Astrocyte (in vitro differentiated cells and primary cell): ENCODE data around the gene CERS5. TPM values are rescaled to one million over a fixed set of nuclear protein-coding genes. Genes with fewer than 3 reads are reported as not detected.
"Not testable (repeated sequence)": the region's sequence is repeated elsewhere in the genome, so short reads cannot be mapped to it uniquely, and the experiment has no call there.

ENCODE experiments used
- DNase-seq: peaks from one replicate; pipeline ENCODE4 v3.0.0-alpha.2; 2010; ENCODE audit warnings: low read depth
- FAIRE-seq: peaks from 2 replicates; lab custom pipeline; 2011; peaks lifted over from hg19 to GRCh38; lab: Jason Lieb, UNC
- H2AFZ ChIP-seq: 2 replicates; pipeline ENCODE4 v1.6.0; 2012; ENCODE audit warnings: low read depth, low read length, inconsistent platforms
- H3K27ac ChIP-seq: 2 replicates; pipeline ENCODE4 v1.5.1; 2011; ENCODE audit warnings: low read depth, low read length, inconsistent platforms
- H3K27me3 ChIP-seq: 2 replicates; pipeline ENCODE4 v1.6.0; 2011; ENCODE audit warnings: low read length, inconsistent platforms; ENCODE audit not compliant: insufficient read depth
- H3K36me3 ChIP-seq: 2 replicates; pipeline ENCODE4 v1.5.1; 2011; ENCODE audit warnings: low read length, inconsistent platforms; ENCODE audit not compliant: insufficient read depth
- H3K4me1 ChIP-seq: 2 replicates; pipeline ENCODE4 v1.5.1; 2011; ENCODE audit warnings: low read length, inconsistent platforms; ENCODE audit not compliant: insufficient read depth
- H3K4me2 ChIP-seq: 2 replicates; pipeline ENCODE4 v1.6.0; 2012; ENCODE audit warnings: low read length, inconsistent platforms
- H3K4me3 ChIP-seq: 2 replicates; pipeline ENCODE4 v1.5.1; 2011; ENCODE audit warnings: low read depth, mild to moderate bottlenecking, low read length, inconsistent platforms; ENCODE audit not compliant: insufficient read depth
- H3K79me2 ChIP-seq: 2 replicates; pipeline ENCODE4 v1.6.0; 2012; ENCODE audit warnings: mild to moderate bottlenecking, low read length, inconsistent platforms; ENCODE audit not compliant: insufficient read depth
- H3K9ac ChIP-seq: 2 replicates; pipeline ENCODE4 v1.6.0; 2012; ENCODE audit warnings: mild to moderate bottlenecking, low read length, inconsistent platforms
- H3K9me3 ChIP-seq: 2 replicates; pipeline ENCODE4 v1.5.1; 2012; ENCODE audit warnings: low read depth, mild to moderate bottlenecking, low read length, inconsistent platforms; ENCODE audit not compliant: insufficient read depth
- H4K20me1 ChIP-seq: 2 replicates; pipeline ENCODE4 v1.6.0; 2012; ENCODE audit warnings: low read length, inconsistent platforms; ENCODE audit not compliant: insufficient read depth
- H3K27ac Mint-ChIP-seq: one replicate; pipeline ENCODE4 v1.8.0; 2021; ENCODE audit warnings: mild to moderate bottlenecking, mixed read lengths; ENCODE audit not compliant: unreplicated experiment
- H3K27me3 Mint-ChIP-seq: one replicate; pipeline ENCODE4 v1.8.0; 2021; ENCODE audit warnings: low read depth, mixed read lengths; ENCODE audit not compliant: unreplicated experiment
- H3K36me3 Mint-ChIP-seq: one replicate; pipeline ENCODE4 v1.8.0; 2021; ENCODE audit warnings: low read depth, mixed read lengths; ENCODE audit not compliant: unreplicated experiment
- H3K4me1 Mint-ChIP-seq: one replicate; pipeline ENCODE4 v1.8.0; 2021; ENCODE audit warnings: low read depth, mixed read lengths; ENCODE audit not compliant: unreplicated experiment
- H3K4me3 Mint-ChIP-seq: one replicate; pipeline ENCODE4 v1.8.0; 2021; ENCODE audit warnings: mild to moderate bottlenecking, moderate library complexity, mixed read lengths; ENCODE audit not compliant: unreplicated experiment
- H3K9me3 Mint-ChIP-seq: one replicate; pipeline ENCODE4 v1.8.0; 2021; ENCODE audit warnings: mild to moderate bottlenecking, mixed read lengths; ENCODE audit not compliant: unreplicated experiment
- CTCF ChIP-seq: IDR thresholded peaks from 2 replicates; pipeline ENCODE4 v1.5.1; 2011; ENCODE audit warnings: low read depth, mild to moderate bottlenecking, inconsistent platforms, low read length, moderate library complexity; ENCODE audit not compliant: insufficient read depth
- EZH2 ChIP-seq: IDR thresholded peaks from 2 replicates; pipeline ENCODE4 v1.6.1; 2012; ENCODE audit warnings: mild to moderate bottlenecking, low read length, inconsistent platforms; ENCODE audit not compliant: insufficient read depth
- total RNA-seq: library from RNA; stranded (reverse); gene quantifications from 2 replicates; pipeline ENCODE4 v1.2.1, GENCODE V29; 2021

CERS5 gene
- total RNA-seq, 1 donor from 2014 or later: 115 TPM

GRCh38 chr12:50084775-50085614 lies 82.2 kb downstream of the CERS5 start, which contains the start of gene SMARCD1:
Gene SMARCD1 (plus strand): TSS chr12:50085342. CDS start chr12:50085370, 28 bp downstream.
- Mint-ChIP-seq H3K9me3 (no peaks in the 10 kb centered on the region), H3K36me3 (peaks cover 6% of the 10 kb centered on the region), H3K27me3 (peaks cover 4% of the 10 kb centered on the region), H3K4me1 (peaks cover 29% of the 10 kb centered on the region), H3K27ac (peak within 1 kb of the TSS; percentile 88), H3K4me3 (peak within 1 kb of the TSS; percentile 91)
- Histone ChIP-seq H4K20me1 (peaks cover 32% of the 10 kb centered on the region), H3K9me3 (no peaks in the 10 kb centered on the region), H3K27me3 (no peaks in the 10 kb centered on the region), H3K27ac (peak within 1 kb of the TSS; percentile 74), H3K4me1 (peaks cover 38% of the 10 kb centered on the region), H2AFZ (peak within 1 kb of the TSS; percentile 92), H3K4me3 (peak within 1 kb of the TSS; percentile 94), H3K9ac (peak within 1 kb of the TSS; percentile 89), H3K4me2 (peak within 1 kb of the TSS; percentile 97), H3K36me3 (peaks cover 32% of the 10 kb centered on the region), H3K79me2 (peaks cover 27% of the 10 kb centered on the region)
- TF ChIP-seq EZH2 (no peak), CTCF (peak; percentile 55)
- peak; percentile 80 for DNase-seq
- no peak for FAIRE-seq

- peak overlapping the region; percentile 94 for H3K4me3 ChIP-seq
- H3K9me3 Mint-ChIP-seq, H3K9me3 ChIP-seq, H3K36me3 Mint-ChIP-seq, FAIRE-seq, DNase-seq, H3K27me3 Mint-ChIP-seq, H3K27me3 ChIP-seq: not testable (repeated sequence)
- Mint-ChIP-seq H3K4me3 (peak overlapping the region; percentile 91), H3K27ac (peak overlapping the region; percentile 88), H3K4me1 (peaks cover 29% of the 10 kb centered on the region)
- peak overlapping the region; percentile 74 for H3K27ac ChIP-seq
- peaks cover 22% of the 10 kb centered on the region for H3K79me2 ChIP-seq
- peak overlapping the region; percentile 89 for H3K9ac ChIP-seq
- H3K4me2 ChIP-seq: peak overlapping the region; percentile 97
- H3K4me1 ChIP-seq: peaks cover 38% of the 10 kb centered on the region
- H3K36me3 ChIP-seq: peaks cover 26% of the 10 kb centered on the region
- H4K20me1 ChIP-seq: peaks cover 32% of the 10 kb centered on the region
- H2AFZ ChIP-seq: peak overlapping the region; percentile 92
Observed at GRCh38 chr12:50084409-50084774, 82.8 kb downstream of the CERS5 start.

GRCh38 chr12:50083301-50083700 lies 83.9 kb downstream of the CERS5 start:
- Mint-ChIP-seq H3K4me1 (peaks cover 23% of the 10 kb centered on the region), H3K36me3 (peaks cover 4% of the 10 kb centered on the region), H3K9me3 (no peaks in the 10 kb centered on the region), H3K27me3 (peaks cover 11% of the 10 kb centered on the region), H3K4me3 (peak overlapping the region; percentile 82), H3K27ac (peak overlapping the region; percentile 66)
- Histone ChIP-seq H2AFZ (no peak overlapping the region), H3K4me2 (no peak overlapping the region), H3K4me3 (no peak overlapping the region), H3K79me2 (peaks cover 20% of the 10 kb centered on the region), H3K9me3 (no peaks in the 10 kb centered on the region), H3K36me3 (peaks cover 15% of the 10 kb centered on the region), H3K27me3 (no peaks in the 10 kb centered on the region), H3K27ac (no peak overlapping the region), H3K9ac (no peak overlapping the region), H4K20me1 (peaks cover 24% of the 10 kb centered on the region), H3K4me1 (peaks cover 31% of the 10 kb centered on the region)
- DNase-seq (no peak), FAIRE-seq (no peak)
- TF ChIP-seq CTCF: no peak
